Loucy (cell line): Measurements from ENCODE around the gene SPATA3.

Experiments used
- CTCF ChIP-seq: fragments of 200-600 bp; sonication (generic); conservative IDR thresholded peaks from 2 replicates; pipeline ENCODE4 v1.5.1; 2014; ENCODE audit warnings: mild to moderate bottlenecking, antibody characterized with exemption, low read length
- EZH2phosphoT487 ChIP-seq: fragments of 200-600 bp; IDR thresholded peaks from 2 replicates; pipeline ENCODE4 v1.6.1; 2018; ENCODE audit warnings: antibody characterized with exemption, mild to moderate bottlenecking, moderate library complexity, borderline replicate concordance

DNA sequence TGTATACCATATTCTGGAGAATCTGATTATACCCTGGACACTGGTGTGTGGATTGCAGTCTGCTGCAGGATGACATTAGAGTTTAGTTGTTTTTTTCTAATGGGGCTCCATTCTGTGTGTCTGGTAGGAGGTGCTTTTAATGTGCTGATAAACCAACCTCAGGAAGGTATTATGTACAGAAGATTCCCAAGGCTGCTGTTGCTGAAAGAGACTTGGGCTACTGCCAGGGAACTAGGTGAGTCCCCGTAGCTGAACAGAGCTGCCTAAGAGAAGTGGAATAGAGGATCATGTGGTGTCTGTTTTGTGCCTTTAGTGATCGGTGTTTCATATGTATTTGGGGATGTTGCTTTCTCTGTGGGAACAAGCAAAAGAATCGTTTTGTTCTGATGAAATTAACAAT is 16.5 kb downstream of the SPATA3 start:
- TF ChIP-seq CTCF (no peak), EZH2phosphoT487 (no peak)
